Activated naive CD4-positive, alpha-beta T cell treated with anti-CD3 and anti-CD28 coated beads, Interleukin-2, amount 50 U/mL, for 24 hours (primary cell): ENCODE results near the gene RAB3IL1.

ENCODE experiments used
- H3K27ac Mint-ChIP-seq: one replicate; pipeline ENCODE4 v1.8.0; 2021; ENCODE audit warnings: mild to moderate bottlenecking, mixed read lengths
- H3K27me3 Mint-ChIP-seq: one replicate; pipeline ENCODE4 v1.8.0; 2021; ENCODE audit warnings: mixed read lengths
- H3K36me3 Mint-ChIP-seq: one replicate; pipeline ENCODE4 v1.8.0; 2021; ENCODE audit warnings: mixed read lengths
- H3K4me1 Mint-ChIP-seq: one replicate; pipeline ENCODE4 v1.8.0; 2021; ENCODE audit warnings: mixed read lengths
- H3K4me3 Mint-ChIP-seq: one replicate; pipeline ENCODE4 v1.8.0; 2021; ENCODE audit warnings: mild to moderate bottlenecking, mixed read lengths
- H3K9me3 Mint-ChIP-seq: one replicate; pipeline ENCODE4 v1.8.0; 2021; ENCODE audit warnings: mixed read lengths

The RAB3IL1 gene

DNA sequence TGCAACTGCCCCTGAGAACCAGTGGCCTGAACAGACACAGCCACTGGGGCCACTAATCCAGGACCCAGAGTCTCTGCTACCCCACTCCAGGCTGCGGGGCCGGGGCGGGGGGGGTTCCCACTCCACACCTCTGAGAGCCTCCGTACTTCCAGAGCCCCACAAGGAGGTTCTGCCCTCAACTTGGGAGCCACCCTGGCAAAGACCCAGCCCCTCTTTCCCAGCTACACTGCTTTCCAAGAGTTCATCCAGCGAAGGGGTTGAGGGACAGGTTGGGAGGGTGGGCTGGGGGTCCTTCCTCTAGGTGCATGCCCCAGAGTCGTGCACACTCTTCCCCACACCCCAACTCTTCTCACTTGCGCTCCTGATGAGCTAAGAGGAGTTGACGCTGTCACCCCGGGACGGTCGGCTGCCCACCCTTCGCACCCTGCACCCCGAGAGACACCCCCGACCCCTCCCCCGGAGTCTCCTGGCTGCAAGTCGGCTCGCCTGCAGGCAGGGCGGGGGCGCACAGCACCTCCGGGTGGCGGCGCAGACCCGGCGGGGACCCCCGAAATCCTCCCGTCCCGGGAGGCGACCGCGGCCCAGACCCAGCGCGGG, 531 bp downstream of the RAB3IL1 start:
- Mint-ChIP-seq H3K27ac (no peak overlapping the region), H3K27me3 (peaks cover 38% of the 10 kb centered on the region), H3K4me3 (no peak overlapping the region), H3K9me3 (no peaks in the 10 kb centered on the region), H3K4me1 (peaks cover 10% of the 10 kb centered on the region), H3K36me3 (no peaks in the 10 kb centered on the region)

DNA sequence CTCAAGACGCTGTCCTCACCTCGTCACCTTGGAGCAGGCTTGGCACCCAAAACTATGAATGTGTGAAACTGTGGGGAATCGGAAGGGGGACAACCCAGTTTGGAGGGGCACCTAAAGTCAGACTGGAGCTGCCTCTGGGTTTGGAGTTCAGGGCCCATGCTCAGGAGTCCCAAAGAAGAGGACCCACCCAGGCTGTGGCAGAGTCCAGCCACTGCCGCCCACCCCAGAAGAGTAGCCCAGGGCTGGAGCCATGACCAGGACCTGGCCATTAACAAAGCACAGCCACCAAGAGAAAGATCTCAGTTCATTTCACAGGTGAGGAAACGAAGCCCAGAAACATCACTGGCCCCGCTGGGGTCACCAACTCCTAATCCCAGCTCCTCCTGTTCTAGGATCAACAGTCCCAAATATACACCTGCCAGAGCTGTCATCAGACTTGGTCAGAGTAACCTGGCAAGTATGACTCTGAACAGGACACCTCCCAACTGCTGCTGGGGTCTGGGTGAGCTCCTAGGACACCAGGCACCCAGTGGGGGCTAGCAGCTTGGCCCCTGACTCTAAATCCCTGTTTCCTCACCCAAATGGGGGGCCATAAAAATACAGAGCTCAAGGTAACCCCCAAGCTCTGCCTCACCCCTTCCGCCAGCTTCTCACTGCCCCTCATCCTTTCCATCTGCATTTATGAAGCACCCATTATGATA, 2.7 kb downstream of the RAB3IL1 start:
- peaks cover 10% of the 10 kb centered on the region for H3K4me1 Mint-ChIP-seq

GRCh38 chr11:61913699-61914395, 3.5 kb downstream of the RAB3IL1 start:
- H3K27me3 Mint-ChIP-seq: peaks cover 30% of the 10 kb centered on the region

More for the DNA sequence above, 2.7 kb downstream of the RAB3IL1 start:
- Mint-ChIP-seq H3K9me3 (no peaks in the 10 kb centered on the region), H3K4me3 (no peak overlapping the region), H3K27ac (no peak overlapping the region), H3K36me3 (no peaks in the 10 kb centered on the region), H3K27me3 (peaks cover 33% of the 10 kb centered on the region)

DNA sequence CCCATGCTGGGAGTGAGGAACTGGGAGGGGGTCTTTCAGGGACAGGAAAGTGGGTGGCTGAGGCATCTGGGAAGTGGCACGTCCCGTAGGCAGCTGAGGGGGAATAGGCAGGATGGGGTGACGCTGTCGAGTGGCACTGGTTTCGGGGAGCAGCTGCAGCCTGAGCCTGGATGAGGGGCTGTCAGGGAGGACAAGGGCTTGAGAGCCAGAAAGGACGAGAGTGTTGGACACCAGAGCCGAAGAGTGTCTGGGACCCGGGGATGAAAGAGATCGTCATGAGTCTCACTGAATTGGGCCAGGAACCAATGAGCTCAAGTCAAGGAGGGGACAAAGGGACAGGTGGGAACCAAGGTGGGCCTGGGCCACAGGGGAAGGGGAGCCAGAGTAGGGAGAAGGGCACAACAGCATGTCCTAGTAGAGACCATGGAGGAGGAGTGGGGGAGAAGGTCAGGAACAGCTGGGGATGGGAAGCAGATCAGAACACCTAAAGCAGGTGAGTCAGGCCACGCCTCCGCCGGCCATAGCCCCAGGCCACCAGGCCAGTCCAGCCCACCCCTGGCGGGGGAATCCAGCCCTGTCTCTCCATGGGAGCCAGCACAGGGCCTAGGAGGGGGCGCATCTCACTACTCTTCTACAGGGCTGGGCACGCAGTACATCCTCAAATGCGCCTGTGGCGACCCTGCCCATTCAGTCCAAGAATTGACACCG, 4.2 kb downstream of the RAB3IL1 start:
- H3K4me3 Mint-ChIP-seq: no peak overlapping the region
- H3K4me1 Mint-ChIP-seq: peaks cover 6% of the 10 kb centered on the region
- no peaks in the 10 kb centered on the region for H3K36me3 Mint-ChIP-seq
- peak overlapping the region; percentile 9 for H3K27ac Mint-ChIP-seq
- no peaks in the 10 kb centered on the region for H3K9me3 Mint-ChIP-seq
- H3K27me3 Mint-ChIP-seq: peaks cover 23% of the 10 kb centered on the region

More at GRCh38 chr11:61913699-61914395, 3.5 kb downstream of the RAB3IL1 start:
- Mint-ChIP-seq H3K9me3 (no peaks in the 10 kb centered on the region), H3K4me3 (no peak overlapping the region), H3K27ac (no peak overlapping the region), H3K36me3 (no peaks in the 10 kb centered on the region), H3K4me1 (peaks cover 10% of the 10 kb centered on the region)

DNA sequence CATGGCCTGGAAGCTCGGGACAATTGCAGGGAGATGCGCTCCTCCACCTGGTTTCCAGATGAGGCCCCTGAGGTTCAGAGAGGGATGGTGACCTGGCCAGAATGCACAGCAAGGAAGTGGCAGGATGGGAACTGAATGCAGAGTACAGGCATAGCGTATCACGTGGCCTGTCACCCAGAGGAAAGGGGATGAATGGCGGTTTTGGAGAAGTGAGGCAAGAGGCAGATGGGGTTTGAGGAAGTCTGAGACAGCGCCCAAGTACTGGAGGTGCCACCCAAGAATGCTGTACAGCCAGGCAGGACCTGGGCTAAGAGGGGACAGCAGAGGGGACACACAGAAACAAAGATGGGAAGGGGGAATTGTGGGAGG, 4.9 kb downstream of the RAB3IL1 start:
- Mint-ChIP-seq H3K27me3 (peaks cover 17% of the 10 kb centered on the region), H3K27ac (no peak overlapping the region), H3K9me3 (no peaks in the 10 kb centered on the region), H3K4me3 (no peak overlapping the region), H3K36me3 (no peaks in the 10 kb centered on the region), H3K4me1 (no peaks in the 10 kb centered on the region)

DNA sequence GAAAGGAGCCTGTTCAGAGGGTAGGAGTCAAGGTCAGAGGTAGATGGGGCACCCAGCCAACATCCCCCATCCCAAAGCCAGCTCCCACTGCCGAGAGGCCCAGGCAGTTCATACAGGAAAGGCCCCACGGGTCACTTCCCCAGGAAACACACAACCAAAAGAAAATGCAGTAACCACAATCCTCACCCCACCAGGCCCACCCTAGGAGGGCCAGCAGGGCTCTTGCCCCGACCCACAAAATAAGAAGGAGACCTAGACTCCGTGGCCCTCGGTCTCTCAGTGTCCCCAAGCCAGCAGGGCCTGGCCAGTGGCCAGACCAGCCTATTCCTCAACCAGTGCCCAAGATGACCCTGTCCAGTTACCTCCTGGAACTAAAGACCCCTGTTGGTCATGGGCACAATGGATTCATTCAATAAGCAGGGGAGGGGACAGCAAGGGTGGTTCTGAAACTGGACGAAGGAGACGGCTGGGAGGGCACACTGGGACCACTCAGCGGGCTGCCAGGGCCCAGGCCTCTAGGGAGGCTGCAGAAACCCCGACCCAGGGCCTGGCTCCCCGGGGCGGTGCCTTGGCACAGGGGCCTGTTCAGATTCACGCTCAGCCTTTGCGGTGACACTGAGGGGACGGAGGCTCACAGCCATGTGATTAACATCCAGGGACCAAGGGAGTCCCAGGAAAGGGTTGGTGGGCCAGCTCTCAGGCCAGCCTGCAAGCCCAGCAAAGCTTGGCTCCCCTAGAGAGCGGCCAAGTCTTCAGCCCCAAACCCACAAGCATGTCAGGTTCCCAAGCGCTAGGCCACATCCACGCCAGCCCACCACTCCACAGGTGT, 5.5 kb downstream of the RAB3IL1 start:
- H3K9me3 Mint-ChIP-seq: no peaks in the 10 kb centered on the region
- H3K4me3 Mint-ChIP-seq: no peak overlapping the region
- no peaks in the 10 kb centered on the region for H3K36me3 Mint-ChIP-seq
- H3K27me3 Mint-ChIP-seq: peaks cover 17% of the 10 kb centered on the region
- no peak overlapping the region for H3K27ac Mint-ChIP-seq
- H3K4me1 Mint-ChIP-seq: no peaks in the 10 kb centered on the region

DNA sequence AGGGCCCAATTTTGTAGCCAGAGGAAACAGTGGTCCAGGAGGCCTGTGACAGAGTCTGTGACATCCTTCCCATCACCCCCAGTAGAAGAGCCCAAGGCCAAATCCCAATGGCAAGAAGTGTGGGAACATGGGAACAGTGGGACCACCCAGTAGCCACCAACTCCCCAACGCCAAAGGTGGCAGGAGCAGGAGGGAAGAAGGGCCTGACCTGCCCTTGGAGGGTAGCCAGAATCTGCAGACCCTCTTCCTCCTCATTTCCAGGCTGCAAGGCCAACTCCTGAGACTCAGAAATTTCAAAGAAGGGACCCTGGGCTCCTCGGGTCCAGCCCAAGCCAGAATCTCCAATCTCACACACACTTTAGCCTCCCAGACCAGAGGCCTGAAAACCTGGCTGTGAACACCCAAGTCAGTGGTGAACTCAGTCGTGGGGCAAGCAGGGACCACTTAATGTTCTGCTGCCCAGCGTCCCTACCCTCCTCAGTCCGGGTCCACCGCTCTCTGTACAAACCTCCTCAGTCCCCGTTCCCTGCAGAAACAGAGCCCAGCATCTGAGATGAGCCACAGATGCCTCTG, 6.2 kb downstream of the RAB3IL1 start:
- no peaks in the 10 kb centered on the region for H3K4me1 Mint-ChIP-seq
- H3K4me3 Mint-ChIP-seq: no peak overlapping the region
- H3K9me3 Mint-ChIP-seq: no peaks in the 10 kb centered on the region
- H3K27ac Mint-ChIP-seq: no peak overlapping the region
- peaks cover 15% of the 10 kb centered on the region for H3K27me3 Mint-ChIP-seq
- H3K36me3 Mint-ChIP-seq: no peaks in the 10 kb centered on the region

- Mint-ChIP-seq H3K9me3 (no peaks in the 10 kb centered on the region), H3K4me3 (no peak overlapping the region), H3K27ac (no peak overlapping the region), H3K4me1 (no peaks in the 10 kb centered on the region), H3K27me3 (peaks cover 13% of the 10 kb centered on the region), H3K36me3 (no peaks in the 10 kb centered on the region)
These were observed 6.9 kb downstream of the RAB3IL1 start for GRCh38 chr11:61910187-61911127.

GRCh38 chr11:61908730-61909316, 8.5 kb downstream of the RAB3IL1 start:
- no peaks in the 10 kb centered on the region for H3K9me3 Mint-ChIP-seq
- no peaks in the 10 kb centered on the region for H3K4me1 Mint-ChIP-seq
- H3K27me3 Mint-ChIP-seq: no peaks in the 10 kb centered on the region
- H3K4me3 Mint-ChIP-seq: no peak overlapping the region
- H3K27ac Mint-ChIP-seq: no peak overlapping the region
- no peaks in the 10 kb centered on the region for H3K36me3 Mint-ChIP-seq

DNA sequence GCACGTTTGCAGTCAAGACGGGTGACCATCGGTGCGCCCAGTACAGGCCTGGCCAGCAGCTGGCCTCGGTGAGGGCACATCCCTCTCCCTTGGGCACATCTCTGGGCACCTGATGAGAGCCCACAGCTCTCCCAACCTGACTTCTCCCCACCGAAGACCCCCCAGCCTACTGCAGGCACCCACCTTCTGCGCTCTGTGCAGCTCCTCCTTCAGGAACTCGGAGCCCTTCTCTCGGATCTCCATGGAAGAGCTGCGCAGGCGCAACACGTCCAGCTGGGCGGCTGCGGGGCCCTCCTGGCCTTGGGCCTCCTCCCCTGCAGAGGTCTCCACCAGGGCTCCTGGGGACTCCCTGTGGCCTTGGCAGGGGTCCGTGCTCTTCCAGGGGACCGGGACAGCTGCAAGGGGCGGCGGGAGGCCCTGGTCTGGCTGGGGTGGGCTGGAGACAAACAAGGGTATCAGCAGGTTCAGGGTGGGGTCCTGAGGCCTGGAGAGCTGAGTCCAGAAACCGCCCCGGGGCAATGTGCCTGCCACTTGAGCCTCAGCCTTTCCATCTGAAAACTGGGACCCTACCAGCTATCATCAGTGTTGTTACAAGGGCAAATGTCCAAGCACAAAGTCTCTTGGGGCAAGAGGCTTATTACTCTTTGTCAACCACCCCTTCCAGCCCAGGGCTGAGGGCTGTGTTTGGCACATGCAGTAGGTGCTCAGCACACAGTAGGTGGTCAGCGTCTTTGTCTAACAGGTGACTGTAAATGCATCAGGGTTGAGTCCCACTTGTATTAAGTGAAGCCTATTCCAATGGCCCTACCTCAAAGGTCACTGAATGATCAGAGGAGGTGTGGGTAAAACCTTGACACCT, 9.3 kb downstream of the RAB3IL1 start:
- no peak overlapping the region for H3K27ac Mint-ChIP-seq
- no peaks in the 10 kb centered on the region for H3K27me3 Mint-ChIP-seq
- H3K4me1 Mint-ChIP-seq: no peaks in the 10 kb centered on the region
- no peak overlapping the region for H3K4me3 Mint-ChIP-seq
- H3K9me3 Mint-ChIP-seq: no peaks in the 10 kb centered on the region
- no peaks in the 10 kb centered on the region for H3K36me3 Mint-ChIP-seq

DNA sequence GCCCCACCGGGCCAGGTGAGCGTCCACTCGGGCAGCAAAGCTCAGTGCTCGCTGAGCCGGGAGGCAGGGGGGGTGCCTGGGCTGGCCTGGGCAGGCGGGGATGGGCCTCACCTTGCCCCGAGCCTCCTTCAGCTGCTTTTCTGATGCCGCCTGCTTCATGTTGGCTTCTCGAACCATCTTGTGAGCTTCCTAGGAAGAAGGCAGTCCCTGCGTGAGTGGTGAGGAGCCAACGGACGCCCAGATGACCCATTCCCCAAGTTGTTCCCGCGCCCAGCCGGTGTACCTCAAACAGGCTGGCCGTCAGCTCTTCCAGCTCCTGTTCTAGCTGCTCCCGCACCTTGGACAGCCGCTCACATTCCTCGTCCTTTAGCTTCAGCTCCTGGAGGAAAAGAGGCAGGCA, 10.1 kb downstream of the RAB3IL1 start:
- H3K4me3 Mint-ChIP-seq: no peak overlapping the region
- no peaks in the 10 kb centered on the region for H3K9me3 Mint-ChIP-seq
- H3K4me1 Mint-ChIP-seq: no peaks in the 10 kb centered on the region
- H3K27me3 Mint-ChIP-seq: no peaks in the 10 kb centered on the region
- H3K36me3 Mint-ChIP-seq: no peaks in the 10 kb centered on the region
- H3K27ac Mint-ChIP-seq: no peak overlapping the region

GRCh38 chr11:61906522-61906909, 10.8 kb downstream of the RAB3IL1 start:
- H3K4me1 Mint-ChIP-seq: no peaks in the 10 kb centered on the region
- H3K36me3 Mint-ChIP-seq: no peaks in the 10 kb centered on the region
- H3K27ac Mint-ChIP-seq: no peak overlapping the region
- no peaks in the 10 kb centered on the region for H3K9me3 Mint-ChIP-seq
- H3K27me3 Mint-ChIP-seq: no peaks in the 10 kb centered on the region
- H3K4me3 Mint-ChIP-seq: no peak overlapping the region
